IPS-15b (cell line): ENCODE data around the gene OSTF1.

ENCODE experiments used
- H3K27me3 ChIP-seq: one replicate; pipeline ENCODE4 v1.6.1; 2013; ENCODE audit warnings: low read length; ENCODE audit not compliant: control insufficient read depth, insufficient read depth
- H3K36me3 ChIP-seq: one replicate; pipeline ENCODE4 v1.6.1; 2013; ENCODE audit warnings: low read length; ENCODE audit not compliant: control insufficient read depth, insufficient read depth
- H3K4me1 ChIP-seq: one replicate; pipeline ENCODE4 v1.6.1; 2013; ENCODE audit warnings: mild to moderate bottlenecking, low read length; ENCODE audit not compliant: control insufficient read depth, insufficient read depth
- H3K4me3 ChIP-seq: one replicate; pipeline ENCODE4 v1.5.1; 2013; ENCODE audit warnings: low read depth, low read length
- H3K9ac ChIP-seq: one replicate; pipeline ENCODE4 v1.6.1; 2013; ENCODE audit warnings: low read depth, mild to moderate bottlenecking, low read length
- H3K9me3 ChIP-seq: one replicate; pipeline ENCODE4 v1.6.1; 2013; ENCODE audit warnings: mild to moderate bottlenecking, low read length; ENCODE audit not compliant: control insufficient read depth, insufficient read depth

OSTF1 gene

GRCh38 chr9:75176037-75176436 is 87.7 kb downstream of the OSTF1 start:
- Histone ChIP-seq H3K9ac (no peak overlapping the region), H3K27me3 (no peaks in the 10 kb centered on the region), H3K36me3 (no peaks in the 10 kb centered on the region)

GRCh38 chr9:75181750-75182149 is 93.4 kb downstream of the OSTF1 start:
- no peak overlapping the region for H3K4me3 ChIP-seq
- no peaks in the 10 kb centered on the region for H3K36me3 ChIP-seq
- no peaks in the 10 kb centered on the region for H3K27me3 ChIP-seq
- no peak overlapping the region for H3K9ac ChIP-seq
- H3K9me3 ChIP-seq, result no peaks in the 10 kb centered on the region
- H3K4me1 ChIP-seq, result no peaks in the 10 kb centered on the region

More at GRCh38 chr9:75176037-75176436, 87.7 kb downstream of the OSTF1 start:
- Histone ChIP-seq H3K4me1 (no peaks in the 10 kb centered on the region), H3K9me3 (no peaks in the 10 kb centered on the region), H3K4me3 (no peak overlapping the region)

- H3K36me3 ChIP-seq, result no peaks in the 10 kb centered on the region
- no peaks in the 10 kb centered on the region for H3K27me3 ChIP-seq
- H3K9me3 ChIP-seq, result no peaks in the 10 kb centered on the region
- no peak overlapping the region for H3K9ac ChIP-seq
- H3K4me1 ChIP-seq, result no peaks in the 10 kb centered on the region
- H3K4me3 ChIP-seq, result no peak overlapping the region
These were observed 95.0 kb downstream of the OSTF1 start for GRCh38 chr9:75183306-75183705.

- no peaks in the 10 kb centered on the region for H3K27me3 ChIP-seq
- H3K36me3 ChIP-seq, result no peaks in the 10 kb centered on the region
- no peaks in the 10 kb centered on the region for H3K4me1 ChIP-seq
- no peaks in the 10 kb centered on the region for H3K9me3 ChIP-seq
- no peak overlapping the region for H3K9ac ChIP-seq
- no peak overlapping the region for H3K4me3 ChIP-seq
These were observed 96.2 kb downstream of the OSTF1 start for GRCh38 chr9:75184471-75184870.

GRCh38 chr9:75185585-75186170 is 97.4 kb downstream of the OSTF1 start:
- Histone ChIP-seq H3K9ac (no peak overlapping the region), H3K4me1 (no peaks in the 10 kb centered on the region), H3K27me3 (no peaks in the 10 kb centered on the region), H3K9me3 (no peaks in the 10 kb centered on the region), H3K4me3 (no peak overlapping the region), H3K36me3 (no peaks in the 10 kb centered on the region)

- H3K9ac ChIP-seq, result no peak overlapping the region
- no peaks in the 10 kb centered on the region for H3K27me3 ChIP-seq
- H3K36me3 ChIP-seq, result no peaks in the 10 kb centered on the region
- H3K4me3 ChIP-seq, result no peak overlapping the region
- no peaks in the 10 kb centered on the region for H3K4me1 ChIP-seq
- no peaks in the 10 kb centered on the region for H3K9me3 ChIP-seq
These were observed 98.6 kb downstream of the OSTF1 start for GRCh38 chr9:75186767-75187380.

GRCh38 chr9:75188756-75189155 is 100.4 kb downstream of the OSTF1 start:
- Histone ChIP-seq H3K9me3 (no peaks in the 10 kb centered on the region), H3K4me1 (no peaks in the 10 kb centered on the region), H3K36me3 (no peaks in the 10 kb centered on the region), H3K9ac (no peak overlapping the region), H3K27me3 (no peaks in the 10 kb centered on the region), H3K4me3 (no peak overlapping the region)

GRCh38 chr9:75190762-75191161 is 102.4 kb downstream of the OSTF1 start:
- H3K4me1 ChIP-seq, result no peaks in the 10 kb centered on the region
- H3K9ac ChIP-seq, result no peak overlapping the region
- no peak overlapping the region for H3K4me3 ChIP-seq
- no peaks in the 10 kb centered on the region for H3K27me3 ChIP-seq
- no peaks in the 10 kb centered on the region for H3K9me3 ChIP-seq
- H3K36me3 ChIP-seq, result no peaks in the 10 kb centered on the region
